Activated CD8-positive, alpha-beta memory T cell treated with anti-CD3 and anti-CD28 coated beads for 36 hours (primary cell): Measurements from ENCODE around the gene TRAK2. TPM values are rescaled to one million over a fixed set of nuclear protein-coding genes. Genes with fewer than 3 reads are reported as not detected.
"Not testable (repeated sequence)": the region's sequence is repeated elsewhere in the genome, so short reads cannot be mapped to it uniquely, and the experiment has no call there.

ENCODE experiments used
- CTCF ChIA-PET: fragments of 350-600 bp; sonication (Branson Sonifier 250); formaldehyde crosslinking; loops from one replicate; lab custom pipeline; 2021; ENCODE audit warnings: antibody characterized with exemption; lab: Charles Lee
- POLR2A ChIA-PET: fragments of 350-600 bp; sonication (Branson Sonifier 250); formaldehyde crosslinking; loops from one replicate; lab custom pipeline; 2021; ENCODE audit warnings: antibody characterized with exemption; lab: Charles Lee
- total RNA-seq, 2 experiments: library from RNA; stranded (reverse); gene quantifications; one replicate each; pipeline ENCODE4 v1.2.3, GENCODE V29; 2021

Gene TRAK2
- total RNA-seq, 2 experiments from 2014 or later, result 22.6 to 23.2 TPM

- POLR2A ChIA-PET, result interaction anchor here (0.5 to 1.1 kb wide), 3 partner anchors 38 to 739 kb away, joined by 4 to 5 read pairs (median 5); partner anchors contain the start of gene ALS2
- CTCF ChIA-PET, result interaction anchor here (0.8 to 1.1 kb wide), 3 partner anchors 10 to 274 kb away, joined by 3 to 4 read pairs (median 4); no protein-coding TSS in a partner anchor
Measured at GRCh38 chr2:201452058-201452921, 1.0 kb upstream of the TRAK2 start.

DNA sequence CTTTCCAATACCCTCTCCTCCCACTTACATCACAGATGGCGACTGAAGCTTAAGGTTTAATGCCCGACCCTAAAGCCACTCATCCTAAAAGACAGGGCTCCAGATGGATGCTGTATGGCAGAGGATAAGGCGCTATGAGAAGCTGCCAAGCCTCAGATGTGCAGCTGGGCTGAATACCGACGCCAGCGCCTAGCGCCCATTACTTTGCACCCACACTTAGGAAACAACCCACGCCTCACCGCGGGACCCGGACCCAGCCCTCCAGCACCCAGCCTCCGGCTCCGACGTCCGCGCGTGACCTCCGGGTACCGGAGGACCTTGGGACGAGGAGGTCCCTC is 335 bp downstream of the TRAK2 start:
- POLR2A ChIA-PET, result interaction anchor here (0.6 to 1.3 kb wide), 13 partner anchors 12 to 1067 kb away, joined by 3 to 7 read pairs (median 4); partner anchors contain the start of gene ALS2
- CTCF ChIA-PET, result interaction anchor here (0.6 to 1.8 kb wide), 6 partner anchors 9 to 1539 kb away, joined by 3 to 4 read pairs (median 3); no protein-coding TSS in a partner anchor

DNA sequence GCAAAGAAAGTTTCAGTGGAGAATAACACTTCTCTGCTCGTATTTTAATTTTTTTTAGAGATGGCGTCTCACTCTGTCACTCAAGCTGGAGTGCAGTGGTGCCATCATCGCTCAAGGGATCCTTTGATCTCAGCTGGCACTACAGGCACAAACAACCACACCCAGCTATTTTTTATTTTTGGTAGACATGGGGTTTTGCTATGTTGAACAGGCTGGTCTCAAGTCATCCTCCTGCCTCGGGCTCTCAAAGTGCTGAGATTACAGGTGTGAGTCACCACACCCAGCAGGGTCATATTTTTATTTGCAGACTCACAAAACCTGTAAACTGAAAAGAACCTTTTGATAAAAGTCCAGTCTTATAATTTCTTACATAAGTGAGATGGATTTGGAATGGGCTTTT is 2.6 kb downstream of the TRAK2 start:
- ChIA-PET POLR2A (no interaction called here), CTCF (no interaction called here)

DNA sequence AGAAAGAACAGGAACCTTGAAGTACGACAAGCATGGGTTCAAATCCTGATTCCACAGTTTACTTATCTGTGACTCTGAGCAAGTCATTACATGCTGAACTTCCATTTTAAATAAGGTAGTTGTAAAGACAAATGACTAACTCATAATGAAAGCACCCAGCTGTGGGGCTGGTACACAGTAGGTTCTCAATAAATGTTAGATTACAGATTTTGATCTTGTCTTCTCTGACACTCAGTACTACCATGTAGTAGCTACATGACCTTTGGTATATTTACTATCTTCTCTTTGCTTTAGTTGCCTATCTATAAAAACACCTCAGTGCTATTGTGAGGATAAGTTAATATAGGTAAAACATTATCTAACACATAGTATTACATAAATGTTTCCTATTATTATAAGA is 3.2 kb downstream of the TRAK2 start:
- POLR2A ChIA-PET, result no interaction called here
- CTCF ChIA-PET, result no interaction called here

DNA sequence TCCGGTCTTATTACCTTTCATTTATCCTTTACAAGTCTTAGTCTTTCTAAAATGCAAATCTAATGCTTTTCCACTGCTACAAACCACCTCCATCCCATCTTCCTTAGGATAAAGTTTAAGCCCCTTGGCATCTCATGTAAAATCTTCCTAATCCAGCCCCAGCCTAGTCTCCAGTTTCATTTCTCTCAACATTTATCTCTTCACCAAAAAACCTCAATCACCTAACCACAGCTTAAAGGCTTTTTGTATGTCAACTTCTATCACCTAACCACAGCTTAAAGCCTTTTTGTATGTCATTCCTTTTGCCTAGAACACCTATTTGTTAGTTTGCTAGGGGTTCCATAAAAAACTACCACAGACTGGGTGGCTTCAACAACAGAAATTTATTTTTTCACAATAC is 4.2 kb downstream of the TRAK2 start:
- POLR2A ChIA-PET, result no interaction called here

GRCh38 chr2:201444746-201445465 is 6.4 kb downstream of the TRAK2 start:
- CTCF ChIA-PET, result no interaction called here
- POLR2A ChIA-PET, result interaction anchor here (0.7 kb wide), 1 partner anchor 35 kb away, joined by 3 read pairs; no protein-coding TSS in a partner anchor

More for the DNA sequence above, 4.2 kb downstream of the TRAK2 start:
- CTCF ChIA-PET, result no interaction called here

DNA sequence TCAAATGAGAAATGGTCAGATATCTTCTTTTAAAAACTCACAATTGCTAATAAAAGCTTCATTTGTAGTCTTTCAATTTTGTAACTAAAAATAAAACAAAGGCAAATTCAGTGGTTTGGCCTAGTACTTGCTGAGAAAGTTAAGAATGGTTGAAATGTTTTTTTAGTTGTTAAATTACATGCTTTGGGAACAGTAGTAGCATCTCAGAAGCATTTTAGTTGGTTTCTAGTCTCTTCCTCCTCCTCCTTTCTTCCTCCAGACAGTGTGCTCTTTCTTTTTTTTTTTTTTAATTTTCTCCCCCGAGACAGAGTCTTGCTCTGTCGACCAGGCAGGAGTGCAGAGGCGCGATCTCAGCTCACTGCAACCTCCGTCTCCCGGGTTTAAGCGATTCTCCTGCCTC is 9.8 kb downstream of the TRAK2 start:
- ChIA-PET POLR2A (no interaction called here), CTCF (interaction anchor here (1.0 to 1.3 kb wide), 3 partner anchors 10 to 90 kb away, joined by 3 to 4 read pairs (median 3); partner anchors contain the start of genes STRADB and TRAK2)

DNA sequence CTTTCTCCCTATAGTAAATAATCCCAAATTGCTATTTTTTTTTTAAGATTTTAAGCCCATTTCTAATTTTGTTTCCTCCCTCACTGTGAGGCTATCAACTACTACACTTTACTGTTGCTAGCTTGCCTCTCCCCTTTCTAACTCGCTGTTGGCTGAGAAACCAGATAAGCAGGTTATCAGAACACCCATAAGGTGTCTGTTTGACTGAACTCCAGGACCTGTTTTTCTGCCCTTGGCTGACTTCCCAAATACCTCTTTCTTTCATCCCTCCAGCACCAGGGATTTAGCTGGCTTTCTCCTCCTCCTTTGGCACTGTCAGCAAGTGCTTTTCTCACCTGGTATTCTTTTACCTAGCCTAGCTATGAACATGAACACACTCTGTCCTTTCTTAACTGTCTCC is 11.1 kb downstream of the TRAK2 start:
- ChIA-PET POLR2A (no interaction called here), CTCF (interaction anchor here (1.1 to 1.3 kb wide), 2 partner anchors 47 to 91 kb away, joined by 3 read pairs; no protein-coding TSS in a partner anchor)

DNA sequence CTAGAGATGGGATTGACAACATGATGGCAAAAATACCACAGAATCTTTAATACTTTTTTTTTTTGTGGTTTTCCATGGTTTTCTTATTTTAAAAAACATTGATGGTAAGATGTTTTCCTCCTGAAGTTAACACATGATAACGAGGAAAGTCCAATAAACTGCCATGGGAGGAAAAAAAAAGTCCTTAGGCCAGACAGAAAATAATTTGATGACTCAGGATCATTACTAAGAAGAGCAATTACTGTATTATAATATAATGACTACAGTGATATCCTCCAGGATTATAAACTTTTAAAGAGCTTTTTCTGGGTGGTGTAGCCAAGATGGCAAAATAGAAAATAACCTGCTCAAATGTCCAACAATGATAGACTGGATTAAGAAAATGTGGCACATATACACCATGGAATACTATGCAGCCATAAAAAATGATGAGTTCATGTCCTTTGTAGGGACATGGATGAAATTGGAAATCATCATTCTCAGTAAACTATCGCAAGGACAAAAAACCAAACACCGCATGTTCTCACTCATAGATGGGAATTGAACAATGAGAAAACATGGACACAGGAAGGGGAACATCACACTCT is 11.8 kb downstream of the TRAK2 start:
- CTCF ChIA-PET, result not testable (repeated sequence)
- POLR2A ChIA-PET, result interaction anchor here (0.7 to 0.9 kb wide), 2 partner anchors 11 to 562 kb away, joined by 4 to 5 read pairs; no protein-coding TSS in a partner anchor

- POLR2A ChIA-PET, result no interaction called here
- CTCF ChIA-PET, result no interaction called here
Measured at GRCh38 chr2:201436141-201436540, 15.1 kb downstream of the TRAK2 start.

GRCh38 chr2:201433394-201433995 is 17.8 kb downstream of the TRAK2 start:
- ChIA-PET POLR2A (interaction anchor here (0.7 kb wide), 1 partner anchor 29 kb away, joined by 3 read pairs; no protein-coding TSS in a partner anchor), CTCF (interaction anchor here (1.2 kb wide), 1 partner anchor 166 kb away, joined by 3 read pairs; no protein-coding TSS in a partner anchor)

GRCh38 chr2:201432621-201433393 is 18.5 kb downstream of the TRAK2 start:
- CTCF ChIA-PET, result interaction anchor here (1.2 kb wide), 1 partner anchor 165 kb away, joined by 3 read pairs; no protein-coding TSS in a partner anchor
- POLR2A ChIA-PET, result interaction anchor here (0.7 kb wide), 1 partner anchor 28 kb away, joined by 3 read pairs; no protein-coding TSS in a partner anchor

- CTCF ChIA-PET, result no interaction called here
- POLR2A ChIA-PET, result no interaction called here
Measured at GRCh38 chr2:201432038-201432620, 19.1 kb downstream of the TRAK2 start.

DNA sequence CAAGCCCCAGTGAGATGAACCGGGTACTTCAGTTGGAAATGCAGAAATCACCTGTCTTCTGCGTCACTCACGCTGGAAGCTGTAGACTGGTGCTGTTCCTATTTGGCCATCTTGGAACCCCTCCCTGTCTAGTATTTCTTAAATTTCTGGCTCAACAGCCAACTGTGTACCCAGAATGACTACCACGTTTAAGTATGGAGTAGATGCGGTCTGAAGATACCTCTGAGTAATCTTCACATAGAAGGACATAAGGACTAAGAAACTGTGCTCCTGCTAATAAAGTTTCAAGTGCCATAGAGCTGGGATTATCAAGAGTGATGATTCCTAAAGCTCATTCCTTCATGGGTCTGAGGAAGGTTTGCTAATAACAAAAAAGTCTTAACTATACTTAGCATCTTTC is 20.4 kb downstream of the TRAK2 start:
- ChIA-PET POLR2A (no interaction called here), CTCF (no interaction called here)

DNA sequence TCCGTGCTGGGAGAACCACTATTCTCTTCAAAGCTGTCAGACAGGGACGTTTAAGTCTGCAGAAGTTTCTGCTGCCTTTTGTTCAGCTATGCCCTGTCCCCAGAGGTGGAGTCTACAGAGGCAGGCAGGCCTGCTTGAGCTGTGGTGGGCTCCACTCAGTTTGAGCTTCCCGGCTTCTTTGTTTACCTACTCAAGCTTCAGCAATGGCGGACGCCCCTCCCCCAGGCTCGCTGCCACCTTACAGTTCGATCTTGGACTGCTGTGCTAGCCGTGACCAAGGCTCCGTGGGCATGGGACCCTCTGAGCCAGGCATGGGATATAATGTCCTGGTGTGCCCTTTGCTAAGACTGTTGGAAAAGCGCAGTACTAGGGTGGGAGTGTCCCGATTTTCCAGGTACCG is 20.9 kb downstream of the TRAK2 start:
- POLR2A ChIA-PET, CTCF ChIA-PET: not testable (repeated sequence)

DNA sequence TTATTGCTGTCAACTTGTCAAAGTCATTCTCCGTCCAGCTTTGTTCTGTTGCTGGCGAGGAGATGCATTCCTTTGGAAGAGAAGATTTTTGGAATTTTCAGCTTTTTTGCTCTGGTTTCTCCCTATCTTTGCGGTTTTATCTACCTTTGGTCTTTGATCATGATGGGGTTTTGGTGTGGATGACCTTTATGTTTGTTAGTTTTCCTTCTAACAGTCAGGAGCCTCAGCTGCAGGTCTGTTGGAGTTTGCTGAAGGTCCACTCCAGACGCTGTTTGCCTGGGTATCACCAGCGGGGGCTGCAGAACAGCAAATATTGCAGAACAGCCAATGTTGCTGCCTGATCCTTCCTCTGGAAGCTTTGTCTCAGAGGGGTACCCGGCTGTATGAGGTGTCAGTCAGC is 21.4 kb downstream of the TRAK2 start:
- POLR2A ChIA-PET, result not testable (repeated sequence)

DNA sequence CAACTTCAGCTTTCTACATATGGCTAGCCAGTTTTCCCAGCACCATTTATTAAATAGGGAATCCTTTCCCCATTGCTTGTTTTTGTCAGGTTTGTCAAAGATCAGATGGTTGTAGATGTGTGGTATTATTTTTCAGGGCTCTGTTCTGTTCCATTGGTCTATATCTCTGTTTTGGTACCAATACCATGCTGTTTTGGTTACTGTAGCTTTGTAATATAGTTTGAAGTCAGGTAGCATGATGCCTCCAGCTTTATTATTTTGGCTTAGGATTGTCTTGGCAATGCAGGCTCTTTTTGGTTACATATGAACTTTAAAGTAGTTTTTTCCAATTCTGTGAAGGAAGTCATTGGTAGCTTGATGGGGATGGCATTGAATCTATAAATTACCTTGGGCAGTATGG is 22.9 kb downstream of the TRAK2 start:
- POLR2A ChIA-PET, CTCF ChIA-PET: not testable (repeated sequence)

More for the DNA sequence above, 21.4 kb downstream of the TRAK2 start:
- CTCF ChIA-PET, result not testable (repeated sequence)

GRCh38 chr2:201425952-201426351 is 25.3 kb downstream of the TRAK2 start:
- ChIA-PET CTCF (interaction anchor here (0.9 kb wide), 1 partner anchor 24 kb away, joined by 3 read pairs; no protein-coding TSS in a partner anchor), POLR2A (no interaction called here)
